Gastroesophageal sphincter (tissue), 4 donors: Measurements from ENCODE around the gene KBTBD4. TPM values are rescaled to one million over a fixed set of nuclear protein-coding genes. Genes with fewer than 3 reads are reported as not detected.

Experiments
- ATAC-seq: fragments of 150-250 bp; one replicate; pipeline ENCODE4 v1.9.1; 2016; ENCODE audit warnings: mild to moderate bottlenecking, moderate library complexity
- H3K27ac ChIP-seq, 4 donors: fragments of 200-600 bp; sonication (generic) in 3 of 4; 1 replicate in 3 of 4; 2 replicates in 1 of 4; pipeline ENCODE4 v1.5.1; 2016 to 2019
- H3K27me3 ChIP-seq: fragments of 200-600 bp; sonication (generic); one replicate; pipeline ENCODE4 v1.5.1; 2019
- H3K36me3 ChIP-seq, 2 donors: fragments of 200-600 bp; sonication (generic); one replicate each; pipeline ENCODE4 v1.5.1; 2019; ENCODE audit warnings: control low read depth in 1 of 2
- H3K4me1 ChIP-seq, 3 donors: fragments of 200-600 bp; sonication (generic); 1 replicate in 2 of 3; 2 replicates in 1 of 3; pipeline ENCODE4 v1.5.1; 2016 to 2019; ENCODE audit warnings: control low read depth in 2 of 3
- H3K4me3 ChIP-seq, 2 donors: fragments of 200-600 bp; sonication (generic); one replicate each; pipeline ENCODE4 v1.5.1; 2019; ENCODE audit warnings: mild to moderate bottlenecking in 1 of 2, moderate library complexity in 1 of 2
- H3K9me3 ChIP-seq, 3 donors: fragments of 200-600 bp; sonication (generic); one replicate each; pipeline ENCODE4 v1.5.1; 2017 to 2019; ENCODE audit warnings: control low read depth in 2 of 3
- EP300 ChIP-seq: sonication (generic); formaldehyde crosslinking; IDR thresholded peaks from one replicate; pipeline ENCODE4 v1.6.1; 2017; ENCODE audit warnings: antibody characterized with exemption, mild to moderate bottlenecking
- POLR2A ChIP-seq, 2 donors: fragments of 450-650 bp; IDR thresholded peaks; one replicate each; pipeline ENCODE4 v1.6.1; 2017; ENCODE audit warnings: antibody characterized with exemption in 2 of 2, mild to moderate bottlenecking in 2 of 2, moderate library complexity in 1 of 2
- POLR2AphosphoS5 ChIP-seq: sonication (generic); formaldehyde crosslinking; IDR thresholded peaks from one replicate; pipeline ENCODE4 v1.6.1; 2017; ENCODE audit warnings: antibody characterized with exemption
- WGBS, 2 donors: methylation state at CpG; one replicate each; pipeline ENCODE4 v1.1.5; 2018; ENCODE audit warnings: low coverage in 1 of 2; 5-methylcytosine and 5-hydroxymethylcytosine counted together
- small RNA-seq, 4 donors: library from RNA; depleted of rRNA; stranded (forward); fragments of <200 nt; gene quantifications; one replicate each; pipeline ENCODE3, GENCODE V24; 2016
- total RNA-seq, 4 donors: library from RNA; depleted of rRNA; stranded (reverse); fragments of >200 nt; gene quantifications; one replicate each; pipeline ENCODE4 v1.1.0, GENCODE V29; 2016
- TF ChIP-seq, protein P1 (sequence below), 4 experiments: fragments of 200-600 bp in 2 of 4; fragments of 450-650 bp in 2 of 4; sonication (generic) in 1 of 4; IDR thresholded peaks; one replicate each; pipeline ENCODE4 v1.5.1; 2017 to 2019; ENCODE audit warnings: antibody characterized with exemption in 4 of 4, mild to moderate bottlenecking in 2 of 4, moderate library complexity in 2 of 4

Gene KBTBD4
- total RNA-seq, 4 donors from 2014 or later = 23.3 to 36.1 (median 27.0) TPM

DNA sequence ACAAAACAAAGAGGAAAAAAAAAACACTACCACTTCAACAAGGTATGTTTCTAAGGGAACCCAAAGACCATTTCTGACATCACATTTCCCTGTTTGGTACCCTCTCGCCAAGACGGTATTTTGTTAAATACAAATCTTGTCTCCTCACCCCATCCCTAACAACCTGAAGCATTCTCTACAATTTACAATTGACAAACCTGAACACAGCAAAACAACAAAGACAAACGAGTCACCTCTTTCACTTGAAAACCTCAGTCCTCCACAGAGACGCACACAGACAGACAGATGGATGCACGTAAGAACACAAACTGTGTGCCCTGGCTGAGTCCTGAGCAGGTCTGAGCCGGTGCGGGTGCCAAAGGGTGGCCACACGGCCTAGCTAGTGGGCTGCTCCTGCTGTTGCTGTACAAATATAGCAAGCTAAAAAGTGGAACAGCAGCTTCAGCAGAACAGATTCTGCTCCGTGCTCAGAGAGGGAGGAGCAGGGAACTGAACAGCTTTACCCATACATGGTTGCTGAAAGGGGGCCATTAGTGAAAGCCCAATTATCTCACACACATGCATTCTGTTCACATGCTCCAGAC is 54.4 kb downstream of the KBTBD4 start:
- H3K4me1 ChIP-seq = peaks cover 17 to 99% (median 48%) of the 10 kb centered on the region in 3 donors
- TF ChIP-seq EP300 (no peak), POLR2AphosphoS5 (peak; percentile 29)
- TF ChIP-seq, protein P1, sequence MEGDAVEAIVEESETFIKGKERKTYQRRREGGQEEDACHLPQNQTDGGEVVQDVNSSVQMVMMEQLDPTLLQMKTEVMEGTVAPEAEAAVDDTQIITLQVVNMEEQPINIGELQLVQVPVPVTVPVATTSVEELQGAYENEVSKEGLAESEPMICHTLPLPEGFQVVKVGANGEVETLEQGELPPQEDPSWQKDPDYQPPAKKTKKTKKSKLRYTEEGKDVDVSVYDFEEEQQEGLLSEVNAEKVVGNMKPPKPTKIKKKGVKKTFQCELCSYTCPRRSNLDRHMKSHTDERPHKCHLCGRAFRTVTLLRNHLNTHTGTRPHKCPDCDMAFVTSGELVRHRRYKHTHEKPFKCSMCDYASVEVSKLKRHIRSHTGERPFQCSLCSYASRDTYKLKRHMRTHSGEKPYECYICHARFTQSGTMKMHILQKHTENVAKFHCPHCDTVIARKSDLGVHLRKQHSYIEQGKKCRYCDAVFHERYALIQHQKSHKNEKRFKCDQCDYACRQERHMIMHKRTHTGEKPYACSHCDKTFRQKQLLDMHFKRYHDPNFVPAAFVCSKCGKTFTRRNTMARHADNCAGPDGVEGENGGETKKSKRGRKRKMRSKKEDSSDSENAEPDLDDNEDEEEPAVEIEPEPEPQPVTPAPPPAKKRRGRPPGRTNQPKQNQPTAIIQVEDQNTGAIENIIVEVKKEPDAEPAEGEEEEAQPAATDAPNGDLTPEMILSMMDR (IDR thresholded peaks at IDR 0.05) = no peak

DNA sequence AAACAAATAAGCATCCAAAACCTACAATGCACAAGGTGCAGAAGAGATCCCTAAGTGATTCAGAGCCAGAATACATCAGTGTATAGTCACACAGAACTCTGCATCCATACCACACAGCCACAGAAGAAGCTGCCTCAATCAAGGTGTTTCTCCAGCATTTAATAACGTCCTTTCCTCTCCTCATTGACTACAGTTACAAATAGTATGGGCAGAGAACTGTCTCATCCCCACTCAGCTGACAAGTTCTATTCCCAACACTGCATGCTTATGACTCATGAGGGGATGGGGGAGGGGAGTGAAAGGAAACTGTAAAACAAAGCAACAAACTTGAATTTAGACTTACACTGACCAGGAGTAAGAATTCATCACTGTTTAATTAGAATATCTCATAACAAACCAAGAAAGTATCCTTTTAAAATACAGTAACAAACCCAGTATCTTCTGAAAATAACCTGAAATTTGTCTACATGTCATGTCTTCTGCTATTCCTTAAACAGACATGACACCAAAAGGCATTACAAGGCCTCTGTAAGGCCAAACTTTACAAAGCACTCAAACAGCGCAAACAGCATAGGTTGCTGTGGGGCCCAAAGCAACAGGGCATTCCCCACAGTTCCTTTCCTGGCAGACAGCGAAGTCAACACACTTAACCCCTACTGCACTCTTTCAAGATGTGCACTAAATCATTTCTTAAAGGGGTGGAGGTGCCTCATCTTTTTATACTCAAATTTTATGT is 55.1 kb downstream of the KBTBD4 start:
- peaks cover 19 to 99% (median 52%) of the 10 kb centered on the region in 3 donors for H3K4me1 ChIP-seq
- no peaks in the 10 kb centered on the region for H3K27me3 ChIP-seq
- H3K4me3 ChIP-seq = peak overlapping the region; percentile 12 to 38
- ATAC-seq = peak; percentile 79
- H3K27ac ChIP-seq = peak overlapping the region; percentile 79 to 83 (median 81)
- no peaks in the 10 kb centered on the region for H3K36me3 ChIP-seq
- 0 to 6% methylated on average over 3 of the region's 3 CpGs for WGBS, 2 donors
- no peaks in the 10 kb centered on the region for H3K9me3 ChIP-seq
- TF ChIP-seq POLR2A (IDR thresholded peaks at IDR 0.05) = no peak
- no peak for TF ChIP-seq EP300
- TF ChIP-seq POLR2AphosphoS5 = peak; percentile 46
- TF ChIP-seq, protein P1 (IDR thresholded peaks at IDR 0.05) = no peak

More for the DNA sequence above, 54.4 kb downstream of the KBTBD4 start:
- 19 to 25% methylated on average over 4 to 5 of the region's 9 CpGs for WGBS, 2 donors
- Histone ChIP-seq H3K9me3 (no peaks in the 10 kb centered on the region), H3K36me3 (no peaks in the 10 kb centered on the region), H3K27ac (peak overlapping the region; percentile 79 to 83 (median 81)), H3K27me3 (no peaks in the 10 kb centered on the region), H3K4me3 (peak overlapping the region; percentile 12 to 38)
- peak; percentile 56 for ATAC-seq

Small RNAs within 50 kb of the gene (small RNA-seq; reads per million reads assigned to genes)
- gene RN7SL652P (0 reads per million in 4 donors), gene RNU5E-10P (0 reads per million in 4 donors)

Other genes with a start within 250 kb of the KBTBD4 start
- gene MYBPC3, start 226.3 kb downstream of the KBTBD4 start, total RNA-seq = under 1 TPM in 2 of 4 donors, not detected in 2; 0.12 to 0.13 TPM
- 10 to 100 TPM in 3 of 4 donors, 1 to 10 TPM in 1; 4.2 to 32.4 (median 14.7) TPM for gene SPI1, start 200.4 kb downstream of the KBTBD4 start, total RNA-seq
- 100 to 1,000 TPM in 1 of 4 donors, 10 to 100 TPM in 3; 68.8 to 218 (median 78.9) TPM for gene SLC39A13, start 170.4 kb downstream of the KBTBD4 start, total RNA-seq
- 100 to 1,000 TPM; 169 to 194 (median 179) TPM for gene PSMC3, start 152.5 kb downstream of the KBTBD4 start, total RNA-seq
- under 1 TPM in 2 of 4 donors, not detected in 2; 0.23 to 0.27 TPM for gene RAPSN, start 129.8 kb downstream of the KBTBD4 start, total RNA-seq
- 100 to 1,000 TPM in 3 of 4 donors, 10 to 100 TPM in 1; 82.2 to 146 (median 106) TPM for gene CELF1, start 25.8 kb downstream of the KBTBD4 start, total RNA-seq
- 10 to 100 TPM; 70.0 to 95.7 (median 83.6) TPM for gene PTPMT1, start 13.4 kb downstream of the KBTBD4 start, total RNA-seq
- gene NDUFS3, start 104 bp upstream of the KBTBD4 start, total RNA-seq = 10 to 100 TPM; 38.7 to 75.6 (median 53.2) TPM
- gene FAM180B, start 7.7 kb upstream of the KBTBD4 start, total RNA-seq = 1 to 10 TPM in 1 of 4 donors, under 1 TPM in 3; 0.37 to 1.1 (median 0.68) TPM
- 1 to 10 TPM in 3 of 4 donors, under 1 TPM in 1; 0.47 to 5.1 (median 2.3) TPM for gene C1QTNF4, start 15.4 kb upstream of the KBTBD4 start, total RNA-seq
- gene MTCH2, start 63.6 kb upstream of the KBTBD4 start, total RNA-seq = 10 to 100 TPM; 34.5 to 66.2 (median 40.0) TPM
- 1 to 10 TPM in 2 of 4 donors, under 1 TPM in 1, not detected in 1; 0.81 to 2.3 (median 1.2) TPM for gene AGBL2, start 136.4 kb upstream of the KBTBD4 start, total RNA-seq
- 100 to 1,000 TPM in 2 of 4 donors, 10 to 100 TPM in 2; 44.0 to 111 (median 85.9) TPM for gene FNBP4, start 188.4 kb upstream of the KBTBD4 start, total RNA-seq